ENCODE measurements around the gene WRAP53.

Gene WRAP53

GRCh38 chr17:7709031-7709430, 20.8 kb downstream of the WRAP53 start:
- no peak for DNase-seq (ENCODE audit: low read depth)

GRCh38 chr17:7710301-7710700, 22.0 kb downstream of the WRAP53 start:
- no peak for DNase-seq (ENCODE audit: low read depth)

- no peak for DNase-seq (ENCODE audit: low read depth)
Measured at GRCh38 chr17:7711051-7711755, 22.9 kb downstream of the WRAP53 start.

GRCh38 chr17:7712111-7712771, 24.0 kb downstream of the WRAP53 start:
- DNase-seq (ENCODE audit: low read depth), result no peak

GRCh38 chr17:7713782-7714181, 25.5 kb downstream of the WRAP53 start:
- no peak for DNase-seq (ENCODE audit: low read depth)

GRCh38 chr17:7714721-7715594, 26.7 kb downstream of the WRAP53 start:
- no peak for DNase-seq (ENCODE audit: low read depth)

- no peak for DNase-seq (ENCODE audit: low read depth)
Measured at GRCh38 chr17:7715936-7716886, 27.9 kb downstream of the WRAP53 start.

GRCh38 chr17:7716901-7717755, 28.9 kb downstream of the WRAP53 start, which contains the start of gene DNAH2:
Gene DNAH2 (plus strand): TSS chr17:7717744. CDS start chr17:7719735, 1,991 bp downstream.
- peak; percentile 91 for DNase-seq (ENCODE audit: low read depth)

GRCh38 chr17:7717756-7718350, 29.6 kb downstream of the WRAP53 start:
- peak; percentile 18 for DNase-seq (ENCODE audit: low read depth)

- DNase-seq (ENCODE audit: low read depth), result no peak
Measured at GRCh38 chr17:7719661-7720060, 31.4 kb downstream of the WRAP53 start.

- no peak for DNase-seq (ENCODE audit: low read depth)
Measured at GRCh38 chr17:7720125-7720524, 31.8 kb downstream of the WRAP53 start.

GRCh38 chr17:7721612-7722011, 33.3 kb downstream of the WRAP53 start:
- DNase-seq (ENCODE audit: low read depth), result no peak

- DNase-seq (ENCODE audit: low read depth), result no peak
Measured at GRCh38 chr17:7727886-7728285, 39.6 kb downstream of the WRAP53 start.

GRCh38 chr17:7729816-7730215, 41.5 kb downstream of the WRAP53 start:
- DNase-seq (ENCODE audit: low read depth), result no peak

- no peak for DNase-seq (ENCODE audit: low read depth)
Measured at GRCh38 chr17:7732981-7733539, 44.8 kb downstream of the WRAP53 start.

- no peak for DNase-seq (ENCODE audit: low read depth)
Measured at GRCh38 chr17:7737601-7738000, 49.3 kb downstream of the WRAP53 start.

- no peak for DNase-seq (ENCODE audit: low read depth)
Measured at GRCh38 chr17:7739746-7740145, 51.5 kb downstream of the WRAP53 start.

GRCh38 chr17:7740481-7741001, 52.3 kb downstream of the WRAP53 start:
- no peak for DNase-seq (ENCODE audit: low read depth)

- DNase-seq (ENCODE audit: low read depth), result no peak
Measured at GRCh38 chr17:7742729-7743128, 54.5 kb downstream of the WRAP53 start.

GRCh38 chr17:7744416-7744815, 56.1 kb downstream of the WRAP53 start:
- DNase-seq (ENCODE audit: low read depth), result peak; percentile 96
